ENCODE data around the gene PRPF6. TPM values are rescaled to one million over a fixed set of nuclear protein-coding genes. Genes with fewer than 3 reads are reported as not detected.

Gene PRPF6
- total and polyA plus RNA-seq, 2 of the 13 experiments (the other 11 are each of a cell fraction or from before 2014, with no cell fraction given) = 63.7 to 101 TPM

GRCh38 chr20:64080013-64080812 lies 99.3 kb downstream of the PRPF6 start, which contains the start of gene OPRL1 (continued):
- TF ChIP-seq ZNF552 (CRISPR knock-in tag; IDR thresholded peaks at IDR 0.05; ENCODE audit: borderline replicate concordance) (0 out of 2 replicates have a peak, but pooled peaks have one; percentile 44), SMARCC2 (IDR thresholded peaks at IDR 0.05) (no peak), MTA1 (CRISPR knock-in tag; IDR thresholded peaks at IDR 0.05; ENCODE audit: borderline replicate concordance) (peak; percentile 62; the same call in 1 of the 2 replicates), GRHL1 (CRISPR knock-in tag; conservative IDR thresholded peaks at IDR 0.05) (no peak), EEA1 (CRISPR knock-in tag; IDR thresholded peaks at IDR 0.05; ENCODE audit: borderline replicate concordance) (peak; percentile 75; the same call in 1 of the 2 replicates), CENPX (CRISPR knock-in tag; IDR thresholded peaks at IDR 0.05) (no peak), PHF21A (CRISPR knock-in tag; IDR thresholded peaks at IDR 0.05) (0 out of 2 replicates have a peak, but pooled peaks have one; percentile 15), ZNF569 (CRISPR knock-in tag; IDR thresholded peaks at IDR 0.05; ENCODE audit: borderline replicate concordance) (no peak), BRCA1 (CRISPR knock-in tag; IDR thresholded peaks at IDR 0.05) (no peak), THAP8 (CRISPR knock-in tag; IDR thresholded peaks at IDR 0.05; ENCODE audit: borderline replicate concordance) (no peak), TARDBP (CRISPR knock-in tag; IDR thresholded peaks at IDR 0.05) (peak; percentile 50; the same call in 1 of the 2 replicates), MTA3 (CRISPR knock-in tag; IDR thresholded peaks at IDR 0.05) (no peak), ZNF724P (CRISPR knock-in tag; IDR thresholded peaks at IDR 0.05; ENCODE audit: borderline replicate concordance) (no peak), ZNF501 (CRISPR knock-in tag; IDR thresholded peaks at IDR 0.05) (no peak), TRIM22 (IDR thresholded peaks at IDR 0.05) (no peak), SIN3A (IDR thresholded peaks at IDR 0.05; ENCODE audit: borderline replicate concordance, low read depth, low read length) (0 out of 2 replicates have a peak, but pooled peaks have one; percentile 14), TEF (CRISPR knock-in tag; IDR thresholded peaks at IDR 0.05) (no peak), HDAC1 (CRISPR knock-in tag; IDR thresholded peaks at IDR 0.05) (peak; percentile 43; the same call in 1 of the 2 replicates), TEAD2 (CRISPR knock-in tag; IDR thresholded peaks at IDR 0.05) (no peak), ZNF564 (CRISPR knock-in tag; IDR thresholded peaks at IDR 0.05) (peak; percentile 63; the same call in 1 of the 2 replicates), CSRNP1 (CRISPR knock-in tag; IDR thresholded peaks at IDR 0.05) (0 out of 2 replicates have a peak, but pooled peaks have one; percentile 83), ZNF556 (CRISPR knock-in tag; IDR thresholded peaks at IDR 0.05; ENCODE audit: borderline replicate concordance) (no peak), ZNF562 (CRISPR knock-in tag; IDR thresholded peaks at IDR 0.05; ENCODE audit: borderline replicate concordance) (no peak)

Measured in HepG2 (cell line).